Esophagus muscularis mucosa (tissue), 4 donors: ENCODE results near the gene GDF7. TPM values are rescaled to one million over a fixed set of nuclear protein-coding genes. Genes with fewer than 3 reads are reported as not detected.
A peak's percentile ranks its signal among the peaks of the same experiment; 100 is the strongest.

ENCODE experiments used
- DNase-seq: peaks from one replicate; pipeline ENCODE4 v3.0.0-alpha.2; 2017; ENCODE audit errors: extremely low spot score
- H3K27ac ChIP-seq, 4 donors: fragments of 200-600 bp; sonication (generic); replicated peaks in 1 of 4; 1 replicate in 3 of 4; 2 replicates in 1 of 4; pipeline ENCODE4 v1.5.1; 2016 to 2019; ENCODE audit warnings: mild to moderate bottlenecking in 1 of 4
- H3K27me3 ChIP-seq, 4 donors: fragments of 200-600 bp; sonication (generic); one replicate each; pipeline versions ENCODE4 v1.5.1 to v1.6.0; 2016 to 2019
- H3K36me3 ChIP-seq, 4 donors: fragments of 200-600 bp; sonication (generic); one replicate each; pipeline ENCODE4 v1.5.1; 2016 to 2019
- H3K4me1 ChIP-seq, 4 donors: fragments of 200-600 bp; sonication (generic); one replicate each; pipeline ENCODE4 v1.5.1; 2016 to 2019
- H3K4me3 ChIP-seq, 4 donors: fragments of 200-600 bp; sonication (generic); 1 replicate in 2 of 4; 2 replicates in 2 of 4; pipeline ENCODE4 v1.5.1; 2016 to 2019; ENCODE audit warnings: mild to moderate bottlenecking in 4 of 4, moderate library complexity in 1 of 4
- H3K9me3 ChIP-seq, 4 donors: fragments of 200-600 bp; sonication (generic); 1 replicate in 3 of 4; 2 replicates in 1 of 4; pipeline ENCODE4 v1.5.1; 2016 to 2019
- EP300 ChIP-seq: sonication (generic); formaldehyde crosslinking; IDR thresholded peaks from one replicate; pipeline ENCODE4 v1.6.1; 2017; ENCODE audit warnings: antibody characterized with exemption
- POLR2A ChIP-seq: fragments of 450-650 bp; IDR thresholded peaks from one replicate; pipeline ENCODE4 v1.6.1; 2017; ENCODE audit warnings: antibody characterized with exemption, moderate library complexity, mild to moderate bottlenecking, low read depth
- POLR2AphosphoS5 ChIP-seq, 2 donors: sonication (generic); formaldehyde crosslinking; IDR thresholded peaks; one replicate each; pipeline ENCODE4 v1.6.1; 2017; ENCODE audit warnings: antibody characterized with exemption in 2 of 2
- WGBS: methylation state at CpG from one replicate; pipeline ENCODE4 v1.1.5; 2018; 5-methylcytosine and 5-hydroxymethylcytosine counted together
- intact Hi-C: fragments of 100-400 bp; cut with DNase I; formaldehyde crosslinking; loops from one replicate; pipeline ENCODE4 v1.15.1; 2023
- total RNA-seq, 4 donors: library from RNA; depleted of rRNA; stranded (reverse); fragments of >200 nt; gene quantifications; one replicate each; pipeline versions ENCODE4 v1.1.0 to v1.2.1, GENCODE V29; 2016
- TF ChIP-seq, protein P1 (sequence below), 3 experiments: fragments of 200-600 bp in 2 of 3; fragments of 450-650 bp in 1 of 3; sonication (generic) in 2 of 3; IDR thresholded peaks; one replicate each; pipeline ENCODE4 v1.5.1; 2017 to 2019; ENCODE audit warnings: antibody characterized with exemption in 3 of 3, mild to moderate bottlenecking in 2 of 3, moderate library complexity in 1 of 3

Gene GDF7
- total RNA-seq, 4 donors from 2014 or later, result 2.7 to 10.4 (median 7.4) TPM

DNA sequence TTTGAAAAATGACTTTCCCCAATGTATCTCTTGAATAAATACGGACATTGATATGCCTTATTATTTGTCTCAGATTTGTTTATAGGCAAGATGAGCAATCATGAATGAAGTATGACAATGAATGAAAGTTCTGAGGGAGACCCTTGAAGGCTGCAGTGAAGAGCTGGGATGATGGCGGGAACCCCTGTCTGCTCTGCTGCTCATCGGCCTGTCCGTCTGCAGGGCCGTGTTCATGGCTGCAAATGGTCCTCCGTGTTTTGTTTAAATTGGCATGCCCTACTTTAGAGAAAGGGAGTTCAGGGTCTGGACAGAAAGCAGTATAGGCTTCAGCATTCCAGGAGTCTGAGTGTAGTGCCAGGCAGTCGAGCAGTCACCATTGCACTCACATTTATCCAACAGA lies 14.8 kb upstream of the GDF7 start:
- DNase-seq, result no peak
- Histone ChIP-seq H3K27ac (peak overlapping the region; percentile 93 to 98 (median 98)), H3K9me3 (no peaks in the 10 kb centered on the region), H3K4me1 (peaks cover 28 to 49% (median 46%) of the 10 kb centered on the region in 4 donors), H3K4me3 (no peak overlapping the region), H3K27me3 (no peaks in the 10 kb centered on the region), H3K36me3 (peaks cover 0 to 3% (median 0%) of the 10 kb centered on the region in 4 donors)
- intact Hi-C loops, result no loop called here
- TF ChIP-seq POLR2AphosphoS5 (IDR thresholded peaks at IDR 0.05) (no peak), EP300 (no peak), POLR2A (no peak)
- TF ChIP-seq, protein P1, sequence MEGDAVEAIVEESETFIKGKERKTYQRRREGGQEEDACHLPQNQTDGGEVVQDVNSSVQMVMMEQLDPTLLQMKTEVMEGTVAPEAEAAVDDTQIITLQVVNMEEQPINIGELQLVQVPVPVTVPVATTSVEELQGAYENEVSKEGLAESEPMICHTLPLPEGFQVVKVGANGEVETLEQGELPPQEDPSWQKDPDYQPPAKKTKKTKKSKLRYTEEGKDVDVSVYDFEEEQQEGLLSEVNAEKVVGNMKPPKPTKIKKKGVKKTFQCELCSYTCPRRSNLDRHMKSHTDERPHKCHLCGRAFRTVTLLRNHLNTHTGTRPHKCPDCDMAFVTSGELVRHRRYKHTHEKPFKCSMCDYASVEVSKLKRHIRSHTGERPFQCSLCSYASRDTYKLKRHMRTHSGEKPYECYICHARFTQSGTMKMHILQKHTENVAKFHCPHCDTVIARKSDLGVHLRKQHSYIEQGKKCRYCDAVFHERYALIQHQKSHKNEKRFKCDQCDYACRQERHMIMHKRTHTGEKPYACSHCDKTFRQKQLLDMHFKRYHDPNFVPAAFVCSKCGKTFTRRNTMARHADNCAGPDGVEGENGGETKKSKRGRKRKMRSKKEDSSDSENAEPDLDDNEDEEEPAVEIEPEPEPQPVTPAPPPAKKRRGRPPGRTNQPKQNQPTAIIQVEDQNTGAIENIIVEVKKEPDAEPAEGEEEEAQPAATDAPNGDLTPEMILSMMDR (IDR thresholded peaks at IDR 0.05), result no peak
- 82% methylated on average over 7 of the region's 7 CpGs for WGBS

DNA sequence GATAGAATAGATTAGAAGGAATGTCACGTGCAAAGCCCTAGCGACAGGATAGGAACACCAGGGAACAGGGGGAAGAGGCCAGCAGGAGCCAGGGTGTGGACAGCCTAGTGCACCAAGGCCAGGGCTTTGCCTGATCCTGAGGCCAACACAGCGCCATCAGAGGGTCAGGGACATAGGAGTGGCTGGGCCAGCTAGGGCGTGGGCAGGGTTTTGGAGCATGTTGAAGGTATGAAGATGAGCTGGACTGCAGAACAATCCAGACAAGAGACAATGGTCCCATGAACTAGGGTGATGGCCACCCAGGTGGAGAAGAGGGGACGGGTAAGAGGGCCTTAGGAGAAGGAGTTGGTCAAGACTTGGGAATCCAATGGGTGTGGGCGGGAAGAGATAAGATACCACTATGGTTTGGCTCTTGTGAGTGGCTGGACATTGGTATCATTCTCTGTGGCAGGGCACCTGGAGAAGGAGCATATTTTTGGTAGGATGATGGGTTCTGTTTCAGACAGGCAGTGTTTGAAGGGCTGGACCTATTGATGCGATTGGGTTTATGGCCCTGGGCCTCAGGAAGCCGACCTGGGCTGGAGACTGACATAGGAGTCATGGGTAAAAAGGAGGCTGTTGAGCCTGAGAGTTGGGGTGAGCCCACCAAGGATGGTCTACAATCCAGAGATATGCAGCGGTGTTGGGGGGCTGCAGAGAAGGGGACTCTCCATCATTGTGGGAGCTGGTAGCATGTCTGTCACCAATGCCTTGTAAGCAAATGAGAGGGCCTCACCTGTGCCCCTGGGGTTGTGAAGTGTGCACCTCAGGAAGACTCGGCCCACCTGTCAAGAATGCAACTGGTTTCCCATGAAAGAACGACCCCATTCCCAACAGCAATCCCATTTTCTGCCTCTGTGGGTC lies 14.0 kb upstream of the GDF7 start:
- no peaks in the 10 kb centered on the region for H3K36me3 ChIP-seq
- intact Hi-C loops, result no loop called here
- no peak overlapping the region for H3K4me3 ChIP-seq
- 98% methylated on average over 11 of the region's 11 CpGs for WGBS
- peaks cover 25 to 41% (median 38%) of the 10 kb centered on the region in 4 donors for H3K4me1 ChIP-seq
- H3K27me3 ChIP-seq, result no peaks in the 10 kb centered on the region
- peak overlapping the region in 3 of 4 donors; percentile 93 to 98 (median 98) for H3K27ac ChIP-seq
- no peak for DNase-seq
- TF ChIP-seq POLR2A (no peak), POLR2AphosphoS5 (IDR thresholded peaks at IDR 0.05) (no peak)
- TF ChIP-seq, protein P1 (IDR thresholded peaks at IDR 0.05), result no peak
- H3K9me3 ChIP-seq, result no peaks in the 10 kb centered on the region

DNA sequence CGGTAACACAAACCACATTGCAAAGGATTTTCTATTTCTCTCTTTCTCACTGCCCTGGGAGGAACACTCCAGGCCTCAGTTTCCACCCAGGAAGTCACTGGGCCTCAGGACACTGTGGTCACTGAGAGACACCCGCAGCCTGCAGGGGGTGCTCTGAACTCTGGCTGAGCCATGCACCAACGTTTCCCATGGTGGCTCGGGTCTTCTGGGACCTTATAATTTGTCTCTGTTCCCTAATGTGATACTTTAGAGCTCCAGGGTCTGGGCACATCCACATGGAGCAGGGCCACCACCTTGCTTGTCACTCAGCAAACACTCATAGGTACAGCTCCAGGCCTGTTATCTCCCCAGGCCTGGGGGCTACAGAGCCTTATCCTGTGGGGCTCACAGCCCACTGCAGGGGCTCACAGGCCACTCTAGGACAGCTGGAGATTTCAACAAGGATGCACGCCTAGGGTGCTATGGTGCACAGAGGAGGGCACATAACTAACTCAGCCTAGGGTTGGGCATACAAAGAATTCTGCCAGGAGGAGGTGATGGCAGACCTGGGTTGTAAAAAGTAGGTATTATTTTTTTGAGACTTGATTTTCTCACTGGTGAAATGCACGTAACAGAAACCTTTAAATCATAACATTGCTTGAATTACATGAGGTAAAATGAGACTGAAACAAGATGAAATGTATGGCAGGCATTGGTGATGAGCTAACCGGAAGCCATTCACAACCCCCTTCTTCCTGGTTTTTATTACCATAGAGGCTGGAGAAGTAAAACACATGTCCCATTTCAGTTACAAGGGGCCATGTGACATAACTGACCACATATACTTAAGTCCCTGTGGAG lies 13.0 kb upstream of the GDF7 start:
- WGBS, result 84% methylated on average over 7 of the region's 7 CpGs
- Histone ChIP-seq H3K4me3 (no peak overlapping the region), H3K4me1 (peaks cover 18 to 34% (median 31%) of the 10 kb centered on the region in 4 donors), H3K27ac (no peak overlapping the region), H3K36me3 (no peaks in the 10 kb centered on the region), H3K9me3 (no peaks in the 10 kb centered on the region), H3K27me3 (no peaks in the 10 kb centered on the region)
- TF ChIP-seq, protein P1 (IDR thresholded peaks at IDR 0.05), result no peak
- no peak for TF ChIP-seq POLR2AphosphoS5 (IDR thresholded peaks at IDR 0.05)
- TF ChIP-seq POLR2A, result no peak
- TF ChIP-seq EP300, result no peak
- no peak for DNase-seq
- intact Hi-C loops, result no loop called here

DNA sequence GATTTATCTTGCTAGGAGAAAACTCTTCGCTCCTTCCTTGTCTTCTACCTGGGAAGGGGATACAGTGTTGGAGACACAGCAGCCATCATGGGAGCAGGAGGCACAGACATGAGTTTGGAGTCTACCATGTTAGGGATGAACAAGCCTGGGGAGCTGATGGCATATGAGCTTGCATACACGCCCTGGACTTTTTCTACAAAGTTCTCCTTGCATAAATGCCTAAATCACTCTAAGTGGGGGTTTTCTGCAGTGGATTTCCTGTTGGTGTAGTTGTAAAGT lies 12.5 kb upstream of the GDF7 start:
- no peak overlapping the region for H3K27ac ChIP-seq
- intact Hi-C loops, result no loop called here
- DNase-seq, result no peak
- H3K36me3 ChIP-seq, result no peaks in the 10 kb centered on the region
- no peaks in the 10 kb centered on the region for H3K27me3 ChIP-seq
- no peak overlapping the region for H3K4me3 ChIP-seq
- 86% methylated on average over 2 of the region's 2 CpGs for WGBS
- H3K4me1 ChIP-seq, result peaks cover 13 to 32% (median 31%) of the 10 kb centered on the region in 4 donors
- TF ChIP-seq, protein P1 (IDR thresholded peaks at IDR 0.05), result no peak
- TF ChIP-seq POLR2A, result no peak
- no peak for TF ChIP-seq POLR2AphosphoS5 (IDR thresholded peaks at IDR 0.05)
- no peak for TF ChIP-seq EP300
- H3K9me3 ChIP-seq, result no peaks in the 10 kb centered on the region
